Measurements from ENCODE around the gene SENP6. TPM values are rescaled to one million over a fixed set of nuclear protein-coding genes. Genes with fewer than 3 reads are reported as not detected.

The SENP6 gene
- total RNA-seq, 2 donors from 2014 or later: 54.6 to 59.8 TPM

GRCh38 chr6:75619230-75619899, 17.7 kb downstream of the SENP6 start:
- Histone ChIP-seq H3K4me3 (peak overlapping the region in 1 of 2 donors; percentile 13), H3K4me1 (peaks cover 0 to 34% of the 10 kb centered on the region in 2 donors)

GRCh38 chr6:75620381-75621304, 19.0 kb downstream of the SENP6 start:
- H3K36me3 ChIP-seq: peaks cover 6% of the 10 kb centered on the region
- H3K9me3 ChIP-seq: no peaks in the 10 kb centered on the region
- peak overlapping the region; percentile 29 to 68 for H3K27ac ChIP-seq
- H3K27me3 ChIP-seq: no peaks in the 10 kb centered on the region
- TF ChIP-seq CTCF (IDR thresholded peaks at IDR 0.05): no peak
- H3K4me3 ChIP-seq: no peak overlapping the region
- no peak for DNase-seq (ENCODE audit: low spot score)
- H3K4me1 ChIP-seq: peaks cover 0 to 34% of the 10 kb centered on the region in 2 donors

More at GRCh38 chr6:75619230-75619899, 17.7 kb downstream of the SENP6 start:
- Histone ChIP-seq H3K9me3 (no peaks in the 10 kb centered on the region), H3K27me3 (no peaks in the 10 kb centered on the region), H3K36me3 (no peaks in the 10 kb centered on the region), H3K27ac (peak overlapping the region; percentile 29 to 68)
- no peak for TF ChIP-seq CTCF (IDR thresholded peaks at IDR 0.05)
- no peak for DNase-seq (ENCODE audit: low spot score)

GRCh38 chr6:75621846-75622245, 20.2 kb downstream of the SENP6 start:
- peaks cover 0 to 34% of the 10 kb centered on the region in 2 donors for H3K4me1 ChIP-seq
- H3K36me3 ChIP-seq: peaks cover 6% of the 10 kb centered on the region
- no peaks in the 10 kb centered on the region for H3K27me3 ChIP-seq
- H3K27ac ChIP-seq: no peak overlapping the region
- no peak overlapping the region for H3K4me3 ChIP-seq
- no peak for DNase-seq (ENCODE audit: low spot score)
- no peaks in the 10 kb centered on the region for H3K9me3 ChIP-seq
- TF ChIP-seq CTCF (IDR thresholded peaks at IDR 0.05): no peak

GRCh38 chr6:75623491-75623890, 21.8 kb downstream of the SENP6 start:
- Histone ChIP-seq H3K4me1 (peaks cover 0 to 34% of the 10 kb centered on the region in 2 donors), H3K4me3 (no peak overlapping the region), H3K27me3 (no peaks in the 10 kb centered on the region), H3K27ac (no peak overlapping the region), H3K9me3 (no peaks in the 10 kb centered on the region), H3K36me3 (peaks cover 6% of the 10 kb centered on the region)
- no peak for TF ChIP-seq CTCF (IDR thresholded peaks at IDR 0.05)
- no peak for DNase-seq (ENCODE audit: low spot score)

GRCh38 chr6:75624335-75624734, 22.7 kb downstream of the SENP6 start:
- H3K27ac ChIP-seq: no peak overlapping the region
- no peaks in the 10 kb centered on the region for H3K9me3 ChIP-seq
- H3K4me3 ChIP-seq: no peak overlapping the region
- no peaks in the 10 kb centered on the region for H3K27me3 ChIP-seq
- peaks cover 6% of the 10 kb centered on the region for H3K36me3 ChIP-seq
- no peak for DNase-seq (ENCODE audit: low spot score)
- TF ChIP-seq CTCF (IDR thresholded peaks at IDR 0.05): no peak
- peaks cover 0 to 28% of the 10 kb centered on the region in 2 donors for H3K4me1 ChIP-seq

All from right atrium auricular region (tissue), 2 donors.